Lung (tissue), 12 donors: ENCODE results near the gene KCTD6. TPM values are rescaled to one million over a fixed set of nuclear protein-coding genes. Genes with fewer than 3 reads are reported as not detected.

Experiments
- ATAC-seq: fragments of 200-7000 bp; cut with Tn5 transposase; one replicate; pipeline ENCODE4 v1.9.1; 2020; ENCODE audit warnings: moderate number of reproducible peaks; ENCODE audit not compliant: insufficient read depth, low FRiP score
- DNase-seq, 3 donors: peaks; one replicate each; pipeline ENCODE4 v3.0.0-alpha.2; 2013 to 2017
- H3K27ac ChIP-seq, 2 donors: one replicate each; pipeline ENCODE4 v1.5.1; 2013; ENCODE audit warnings: mild to moderate bottlenecking in 2 of 2, moderate library complexity in 2 of 2, control low read depth in 1 of 2, inconsistent platforms in 1 of 2, low read depth in 1 of 2, low read length in 1 of 2
- H3K27me3 ChIP-seq, 3 donors: one replicate each; pipeline ENCODE4 v1.5.1; 2013; ENCODE audit warnings: low read length in 2 of 3; ENCODE audit not compliant: control insufficient read depth in 3 of 3, insufficient read depth in 3 of 3
- H3K36me3 ChIP-seq, 4 donors: one replicate each; pipeline ENCODE4 v1.5.1; 2013; ENCODE audit warnings: low read length in 4 of 4, mild to moderate bottlenecking in 1 of 4, moderate library complexity in 1 of 4; ENCODE audit not compliant: control insufficient read depth in 4 of 4, insufficient read depth in 4 of 4
- H3K4me1 ChIP-seq, 5 donors: one replicate each; pipeline ENCODE4 v1.5.1; 2013; ENCODE audit warnings: low read length in 5 of 5, mild to moderate bottlenecking in 2 of 5, moderate library complexity in 1 of 5; ENCODE audit not compliant: control insufficient read depth in 5 of 5, insufficient read depth in 5 of 5
- H3K4me3 ChIP-seq: one replicate; pipeline ENCODE4 v1.5.1; 2013; ENCODE audit warnings: mild to moderate bottlenecking, control low read depth, moderate library complexity
- H3K9ac ChIP-seq, 2 donors: one replicate each; pipeline ENCODE4 v1.5.1; 2013; ENCODE audit warnings: low read length in 2 of 2, control low read depth in 1 of 2; ENCODE audit not compliant: insufficient read depth in 1 of 2
- H3K9me3 ChIP-seq, 4 donors: one replicate each; pipeline ENCODE4 v1.5.1; 2013; ENCODE audit warnings: low read length in 3 of 4, mild to moderate bottlenecking in 1 of 4, moderate library complexity in 1 of 4; ENCODE audit not compliant: control insufficient read depth in 4 of 4, insufficient read depth in 3 of 4
- CTCF ChIP-seq: IDR thresholded peaks from 2 replicates; pipeline ENCODE4 v1.5.1; 2012; ENCODE audit warnings: mild to moderate bottlenecking; ENCODE audit errors: control extremely low read depth, extremely low read depth
- whole genome bisulfite sequencing, 2 donors: extraction: QIAGEN DNeasy Blood & Tissue Kit; methylation state at CpG; one replicate each; pipeline ENCODE4 v1.1.7; 2013; 5-methylcytosine and 5-hydroxymethylcytosine counted together
- polyA plus RNA-seq, 2 donors: library from polyadenylated mRNA; stranded (reverse); fragments of 200-250 nt; gene quantifications; one replicate each; pipeline ENCODE4 v1.2.1, GENCODE V29; 2013
- total RNA-seq, 2 donors: library from RNA; depleted of rRNA in 1 of 2; stranded (reverse); fragments of >200 nt in 1 of 2; gene quantifications; one replicate each; pipeline ENCODE4 v1.2.1, GENCODE V29; 2014 to 2021
- donor health status: control.
- donor health status: control.
- donor health status: Bipolar disorder and iron deficiency.
- donor health status: healthy.
- donor health status: DM: yes; HTN: yes; CAD: no.

The KCTD6 gene
- total and polyA plus RNA-seq, 4 donors, result 5.4 to 18.0 (median 7.8) TPM

- H3K36me3 ChIP-seq, result no peaks in the 10 kb centered on the region
- ATAC-seq (no peak), DNase-seq (no peak)
- WGBS, 2 donors, result 77 to 85% methylated on average over 17 to 19 of the region's 19 CpGs
- H3K9ac ChIP-seq, result no peak overlapping the region
- no peak overlapping the region for H3K4me3 ChIP-seq
- peak overlapping the region; percentile 71 to 72 for H3K27ac ChIP-seq
- no peak for TF ChIP-seq CTCF
- H3K4me1 ChIP-seq, result peaks cover 5 to 42% (median 14%) of the 10 kb centered on the region in 5 donors
- H3K9me3 ChIP-seq, result no peaks in the 10 kb centered on the region
- no peaks in the 10 kb centered on the region for H3K27me3 ChIP-seq
These were observed 915 bp upstream of the KCTD6 start for GRCh38 chr3:58490860-58491501.

- ATAC-seq, result no peak
- peak overlapping the region; percentile 75 to 98 for H3K27ac ChIP-seq
- DNase-seq, result no peak
These were observed 604 bp downstream of the KCTD6 start for GRCh38 chr3:58492494-58492905.

GRCh38 chr3:58494107-58494506 lies 2.2 kb downstream of the KCTD6 start:
- DNase-seq (no peak), ATAC-seq (no peak)
- no peak for TF ChIP-seq CTCF
- no peak overlapping the region for H3K9ac ChIP-seq
- no peak overlapping the region for H3K4me3 ChIP-seq
- no peaks in the 10 kb centered on the region for H3K27me3 ChIP-seq
- H3K9me3 ChIP-seq, result no peaks in the 10 kb centered on the region
- H3K4me1 ChIP-seq, result peaks cover 5 to 55% (median 14%) of the 10 kb centered on the region in 5 donors
- no peak overlapping the region for H3K27ac ChIP-seq
- 75 to 84% methylated on average over 3 of the region's 3 CpGs for WGBS, 2 donors
- no peaks in the 10 kb centered on the region for H3K36me3 ChIP-seq

More at GRCh38 chr3:58492494-58492905, 604 bp downstream of the KCTD6 start:
- H3K27me3 ChIP-seq, result no peaks in the 10 kb centered on the region
- WGBS, 2 donors, result 0 to 1% methylated on average over 15 of the region's 15 CpGs
- H3K9ac ChIP-seq, result peak overlapping the region in 1 of 2 donors; percentile 45
- no peak for TF ChIP-seq CTCF
- peaks cover 5 to 55% (median 14%) of the 10 kb centered on the region in 5 donors for H3K4me1 ChIP-seq
- H3K4me3 ChIP-seq, result peak overlapping the region; percentile 76
- H3K36me3 ChIP-seq, result no peaks in the 10 kb centered on the region
- H3K9me3 ChIP-seq, result no peaks in the 10 kb centered on the region
